Spleen (tissue), 11 donors: ENCODE results near the gene MYD88. TPM values are rescaled to one million over a fixed set of nuclear protein-coding genes. Genes with fewer than 3 reads are reported as not detected.

Source experiments
- DNase-seq: peaks from one replicate; pipeline ENCODE4 v3.0.0-alpha.2; 2020
- H3K27ac ChIP-seq, 8 donors: fragments of 200-600 bp; sonication (generic) in 7 of 8; 1 replicate in 4 of 8; 2 replicates in 4 of 8; pipeline versions ENCODE4 v1.5.0 to v1.8.0; 2016 to 2021; ENCODE audit warnings: inconsistent platforms in 4 of 8, mild to moderate bottlenecking in 4 of 8, moderate library complexity in 1 of 8
- H3K27me3 ChIP-seq, 7 donors: fragments of 200-600 bp; sonication (generic) in 6 of 7; replicated peaks in 1 of 7; 1 replicate in 4 of 7; 2 replicates in 3 of 7; pipeline versions ENCODE4 v1.5.0 to v1.8.0; 2016 to 2021; ENCODE audit warnings: inconsistent platforms in 3 of 7, mild to moderate bottlenecking in 1 of 7
- H3K36me3 ChIP-seq, 6 donors: fragments of 200-600 bp; sonication (generic) in 5 of 6; 1 replicate in 4 of 6; 2 replicates in 2 of 6; pipeline versions ENCODE4 v1.5.0 to v1.8.0; 2016 to 2021; ENCODE audit warnings: inconsistent platforms in 2 of 6
- H3K4me1 ChIP-seq, 6 donors: fragments of 200-600 bp; sonication (generic) in 5 of 6; 1 replicate in 3 of 6; 2 replicates in 3 of 6; pipeline versions ENCODE4 v1.5.0 to v1.8.0; 2016 to 2021; ENCODE audit warnings: inconsistent platforms in 3 of 6
- H3K4me3 ChIP-seq, 8 donors: fragments of 200-600 bp; sonication (generic) in 7 of 8; 1 replicate in 4 of 8; 2 replicates in 4 of 8; pipeline versions ENCODE4 v1.5.0 to v1.8.0; 2016 to 2021; ENCODE audit warnings: inconsistent platforms in 4 of 8, mild to moderate bottlenecking in 4 of 8, moderate library complexity in 2 of 8
- H3K9me3 ChIP-seq, 8 donors: fragments of 200-600 bp; sonication (generic) in 7 of 8; 1 replicate in 4 of 8; 2 replicates in 4 of 8; pipeline versions ENCODE4 v1.5.0 to v1.8.0; 2016 to 2021; ENCODE audit warnings: inconsistent platforms in 4 of 8
- CTCF ChIP-seq, 11 experiments: fragments of 200-600 bp in 7 of 11; fragments of 450-650 bp in 4 of 11; sonication (generic) in 4 of 11; IDR thresholded peaks in 8 of 11; conservative IDR thresholded peaks in 3 of 11; 1 replicate in 7 of 11; 2 replicates in 4 of 11; pipeline versions ENCODE4 v1.4.0 to v1.8.0; 2016 to 2021; ENCODE audit warnings: antibody characterized with exemption in 11 of 11, inconsistent platforms in 4 of 11, mild to moderate bottlenecking in 1 of 11
- POLR2A ChIP-seq, 3 donors: fragments of 450-650 bp; IDR thresholded peaks; one replicate each; pipeline ENCODE4 v1.5.1; 2017; ENCODE audit warnings: antibody characterized with exemption in 3 of 3, mild to moderate bottlenecking in 1 of 3
- POLR2AphosphoS5 ChIP-seq, 3 donors: sonication (generic); formaldehyde crosslinking; IDR thresholded peaks; one replicate each; pipeline ENCODE4 v1.5.1; 2017; ENCODE audit warnings: antibody characterized with exemption in 3 of 3
- WGBS, 5 donors: extraction: QIAGEN DNeasy Blood & Tissue Kit in 3 of 5; methylation state at CpG; one replicate each; pipeline versions ENCODE4 v1.1.5 to v1.1.7; 2013 to 2018; 5-methylcytosine and 5-hydroxymethylcytosine counted together
- intact Hi-C: fragments of 100-400 bp; cut with DNase I; formaldehyde crosslinking; loops from one replicate; pipeline ENCODE4 v1.15.0; 2023; ENCODE audit warnings: low total_unique reads
- polyA plus RNA-seq, 3 donors: library from polyadenylated mRNA; stranded (reverse); fragments of 200-250 nt; gene quantifications; one replicate each; pipeline ENCODE4 v1.2.1, GENCODE V29; 2013
- total RNA-seq, 7 donors: library from RNA; depleted of rRNA in 3 of 7; stranded (reverse); fragments of >200 nt in 3 of 7; fragmentation: NEBNext Ultra II Directional in 4 of 7; extraction: Animal tissue kit (Norgen Biotek cat#: 25700) in 4 of 7; gene quantifications; one replicate each; pipeline versions ENCODE4 v1.1.0 to v1.2.1, GENCODE V29; 2016 to 2021
- donor health status: healthy with polysubstance abuse.
- donor health status: DM: no; HTN: no; CAD: no; lungs with moderate emphysema.
- donor health status: DM: no; HTN: no; CAD: no.
- donor health status: Bipolar disorder and iron deficiency.
- donor health status: healthy.
- donor health status: DM: no; HTN: no; CAD: no.
- donor health status: DM: yes; HTN: yes; CAD: no.

The MYD88 gene
- total and polyA plus RNA-seq, 10 donors: 38.8 to 146 (median 73.1) TPM

- H3K9me3 ChIP-seq: peaks cover 0 to 17% (median 12%) of the 10 kb centered on the region in 8 donors
- peaks cover 0 to 4% (median 0%) of the 10 kb centered on the region in 6 donors for H3K36me3 ChIP-seq
- 83 to 93% (median 93%) methylated on average over 16 to 17 of the region's 17 CpGs for WGBS, 5 donors
- no peak overlapping the region for H3K4me3 ChIP-seq
- peak overlapping the region in 1 of 8 donors; percentile 72 for H3K27ac ChIP-seq
- no peaks in the 10 kb centered on the region for H3K27me3 ChIP-seq
- H3K4me1 ChIP-seq: peaks cover 0 to 32% (median 6%) of the 10 kb centered on the region in 6 donors
- intact Hi-C loops: no loop called here
- TF ChIP-seq POLR2A (IDR thresholded peaks at IDR 0.05) (no peak), POLR2AphosphoS5 (IDR thresholded peaks at IDR 0.05) (peak in 1 of 3 donors; percentile 31)
- DNase-seq: peak; percentile 68
These were observed 28.7 kb upstream of the MYD88 start for GRCh38 chr3:38109580-38110313.

GRCh38 chr3:38110314-38111050 is 28.0 kb upstream of the MYD88 start:
- peak; percentile 38 for DNase-seq
- Histone ChIP-seq H3K4me1 (peaks cover 0 to 39% (median 7%) of the 10 kb centered on the region in 6 donors), H3K4me3 (no peak overlapping the region), H3K36me3 (peaks cover 0 to 4% (median 0%) of the 10 kb centered on the region in 6 donors), H3K9me3 (peaks cover 0 to 9% (median 5%) of the 10 kb centered on the region in 8 donors), H3K27me3 (no peaks in the 10 kb centered on the region), H3K27ac (no peak overlapping the region)
- intact Hi-C loops: no loop called here
- 82 to 93% (median 90%) methylated on average over 6 of the region's 6 CpGs for WGBS, 5 donors
- no peak for TF ChIP-seq POLR2AphosphoS5 (IDR thresholded peaks at IDR 0.05)
- no peak for TF ChIP-seq POLR2A (IDR thresholded peaks at IDR 0.05)
- no peak for TF ChIP-seq CTCF (IDR thresholded peaks at IDR 0.05 in 8 of 11, conservative IDR thresholded peaks at IDR 0.05 in 3 of 11)

- WGBS, 5 donors: 93 to 99% (median 95%) methylated on average over 4 of the region's 4 CpGs
- intact Hi-C loops: no loop called here
These were observed 27.3 kb upstream of the MYD88 start for GRCh38 chr3:38111201-38111600.

More at GRCh38 chr3:38111201-38111600, 27.3 kb upstream of the MYD88 start:
- H3K4me1 ChIP-seq: peaks cover 0 to 47% (median 7%) of the 10 kb centered on the region in 6 donors
- no peak for DNase-seq
- H3K4me3 ChIP-seq: no peak overlapping the region
- TF ChIP-seq CTCF (IDR thresholded peaks at IDR 0.05 in 8 of 11, conservative IDR thresholded peaks at IDR 0.05 in 3 of 11) (no peak), POLR2A (IDR thresholded peaks at IDR 0.05) (no peak), POLR2AphosphoS5 (IDR thresholded peaks at IDR 0.05) (no peak)
- H3K9me3 ChIP-seq: peaks cover 0 to 2% (median 0%) of the 10 kb centered on the region in 8 donors
- H3K27ac ChIP-seq: no peak overlapping the region
- H3K36me3 ChIP-seq: peaks cover 0 to 4% (median 0%) of the 10 kb centered on the region in 6 donors
- no peaks in the 10 kb centered on the region for H3K27me3 ChIP-seq
